Right atrium auricular region (tissue), 2 donors: ENCODE data around the gene FKBP1B. TPM values are rescaled to one million over a fixed set of nuclear protein-coding genes. Genes with fewer than 3 reads are reported as not detected.
"Not testable (repeated sequence)": the region's sequence is repeated elsewhere in the genome, so short reads cannot be mapped to it uniquely, and the experiment has no call there.

Source experiments
- DNase-seq: peaks from one replicate; pipeline ENCODE4 v3.0.0-alpha.2; 2019; ENCODE audit warnings: low spot score
- H3K27ac ChIP-seq, 2 donors: fragments of 200-600 bp; sonication (generic); 1 replicate in 1 of 2; 2 replicates in 1 of 2; pipeline ENCODE4 v1.5.1; 2016 to 2019
- H3K27me3 ChIP-seq, 2 donors: fragments of 200-600 bp; sonication (generic); one replicate each; pipeline versions ENCODE4 v1.5.1 to v1.6.0; 2017 to 2019
- H3K36me3 ChIP-seq: fragments of 200-600 bp; sonication (generic); one replicate; pipeline ENCODE4 v1.5.1; 2016
- H3K4me1 ChIP-seq, 2 donors: fragments of 200-600 bp; sonication (generic); one replicate each; pipeline versions ENCODE4 v1.5.1 to v1.6.0; 2017 to 2019
- H3K4me3 ChIP-seq, 2 donors: fragments of 200-600 bp; sonication (generic); 1 replicate in 1 of 2; 2 replicates in 1 of 2; pipeline ENCODE4 v1.5.1; 2017 to 2019; ENCODE audit warnings: mild to moderate bottlenecking in 1 of 2, moderate library complexity in 1 of 2
- H3K9me3 ChIP-seq, 2 donors: fragments of 200-600 bp; sonication (generic); one replicate each; pipeline ENCODE4 v1.5.1; 2019
- CTCF ChIP-seq, 2 donors: fragments of 200-600 bp; sonication (generic); IDR thresholded peaks; one replicate each; pipeline ENCODE4 v1.5.1; 2019; ENCODE audit warnings: antibody characterized with exemption in 2 of 2
- total RNA-seq, 2 donors: library from RNA; depleted of rRNA; stranded (reverse); fragments of >200 nt; gene quantifications; one replicate each; pipeline ENCODE4 v1.1.0, GENCODE V29; 2016

The FKBP1B gene
- total RNA-seq, 2 donors from 2014 or later = 5.0 to 8.5 TPM

GRCh38 chr2:24026233-24026632 is 23.3 kb upstream of the FKBP1B start:
- H3K36me3 ChIP-seq = peaks cover 27% of the 10 kb centered on the region
- H3K9me3 ChIP-seq = no peaks in the 10 kb centered on the region
- no peak overlapping the region for H3K4me3 ChIP-seq
- no peak for TF ChIP-seq CTCF (IDR thresholded peaks at IDR 0.05)
- H3K4me1 ChIP-seq = no peaks in the 10 kb centered on the region
- H3K27me3 ChIP-seq = no peaks in the 10 kb centered on the region
- DNase-seq = no peak
- no peak overlapping the region for H3K27ac ChIP-seq

GRCh38 chr2:24038786-24039499 is 10.6 kb upstream of the FKBP1B start:
- Histone ChIP-seq H3K4me3 (no peak overlapping the region), H3K27me3 (no peaks in the 10 kb centered on the region), H3K27ac (no peak overlapping the region), H3K4me1 (peaks cover 0 to 8% of the 10 kb centered on the region in 2 donors), H3K36me3 (peaks cover 32% of the 10 kb centered on the region), H3K9me3 (no peaks in the 10 kb centered on the region)
- TF ChIP-seq CTCF (IDR thresholded peaks at IDR 0.05) = no peak
- no peak for DNase-seq

GRCh38 chr2:24040511-24040910 is 9.0 kb upstream of the FKBP1B start:
- no peaks in the 10 kb centered on the region for H3K27me3 ChIP-seq
- peaks cover 32% of the 10 kb centered on the region for H3K36me3 ChIP-seq
- H3K27ac ChIP-seq = no peak overlapping the region
- DNase-seq = no peak
- peaks cover 0 to 7% of the 10 kb centered on the region in 2 donors for H3K4me1 ChIP-seq
- H3K4me3 ChIP-seq = no peak overlapping the region
- TF ChIP-seq CTCF (IDR thresholded peaks at IDR 0.05) = no peak
- no peaks in the 10 kb centered on the region for H3K9me3 ChIP-seq

DNA sequence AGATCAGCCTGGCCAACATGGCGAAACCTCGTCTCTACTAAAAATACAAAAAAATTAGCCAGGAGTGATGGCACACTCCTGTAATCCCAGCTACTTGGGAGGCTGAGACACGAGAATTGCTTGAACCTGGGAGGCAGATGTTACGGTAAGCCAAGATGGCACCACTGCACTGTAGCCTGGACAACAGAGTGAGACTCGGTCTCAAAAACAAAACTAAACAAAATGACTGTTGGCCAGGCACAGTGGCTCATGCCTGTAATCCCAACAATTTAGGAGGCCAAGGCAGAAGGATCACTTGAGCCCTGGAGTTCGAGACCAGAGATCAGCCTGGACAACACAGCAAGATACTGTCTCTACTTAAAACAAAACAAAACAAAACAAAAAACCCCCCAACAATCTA is 6.4 kb upstream of the FKBP1B start:
- H3K9me3 ChIP-seq, H3K4me3 ChIP-seq, DNase-seq, H3K27me3 ChIP-seq, H3K27ac ChIP-seq: not testable (repeated sequence)
- peaks cover 0 to 12% of the 10 kb centered on the region in 2 donors for H3K4me1 ChIP-seq
- H3K36me3 ChIP-seq = peaks cover 13% of the 10 kb centered on the region

- Histone ChIP-seq H3K4me1 (peaks cover 0 to 26% of the 10 kb centered on the region in 2 donors), H3K36me3 (no peaks in the 10 kb centered on the region), H3K27me3 (no peaks in the 10 kb centered on the region), H3K9me3 (no peaks in the 10 kb centered on the region), H3K4me3 (no peak overlapping the region), H3K27ac (no peak overlapping the region)
- TF ChIP-seq CTCF (IDR thresholded peaks at IDR 0.05) = no peak
- DNase-seq = no peak
Observed at GRCh38 chr2:24045511-24046508, 3.7 kb upstream of the FKBP1B start.

GRCh38 chr2:24046599-24046929 is 3.0 kb upstream of the FKBP1B start:
- peak overlapping the region; percentile 61 to 69 for H3K27ac ChIP-seq
- TF ChIP-seq CTCF (IDR thresholded peaks at IDR 0.05) = no peak
- peaks cover 0 to 26% of the 10 kb centered on the region in 2 donors for H3K4me1 ChIP-seq

More at GRCh38 chr2:24046599-24046929, 3.0 kb upstream of the FKBP1B start:
- no peaks in the 10 kb centered on the region for H3K9me3 ChIP-seq
- peak overlapping the region; percentile 80 to 81 for H3K4me3 ChIP-seq
- H3K27me3 ChIP-seq = no peaks in the 10 kb centered on the region
- no peak for DNase-seq
- no peaks in the 10 kb centered on the region for H3K36me3 ChIP-seq
